ENCODE data around the gene CDC42EP4. TPM values are rescaled to one million over a fixed set of nuclear protein-coding genes. Genes with fewer than 3 reads are reported as not detected.

The CDC42EP4 gene
- total and polyA plus RNA-seq, 9 of the 15 experiments (the other 6 are each of a cell fraction or from before 2014, with no cell fraction given): 0.65 to 20.8 (median 12.3) TPM

DNA sequence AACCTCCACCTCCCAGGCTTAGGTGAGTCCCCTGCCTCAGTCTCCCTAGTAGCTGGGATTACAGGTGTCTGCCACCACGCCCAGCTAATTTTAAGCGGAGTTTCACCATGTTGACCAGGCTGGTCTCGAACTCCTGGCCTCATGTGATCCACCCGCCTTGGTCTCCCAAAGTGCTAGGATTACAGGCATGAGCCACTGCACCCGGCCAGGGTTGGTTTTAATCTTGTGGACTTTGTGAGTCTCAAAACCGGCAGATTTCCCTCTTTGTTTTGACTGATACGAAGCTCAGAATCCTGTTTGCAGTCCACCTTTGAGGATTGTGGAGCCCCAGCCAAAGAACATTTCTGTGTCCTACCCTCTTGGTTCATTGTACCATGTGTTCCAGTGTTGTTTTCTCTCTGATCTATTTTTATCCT, 33.7 kb downstream of the CDC42EP4 start:
- Histone ChIP-seq H3K27ac (ENCODE audit: extremely low read depth, low read depth, low read length) (no peak overlapping the region), H2AFZ (ENCODE audit: low read depth, low read length) (no peak overlapping the region), H3K27me3 (ENCODE audit: control insufficient read depth in 2 of 2, insufficient read depth in 2 of 2, low read length in 2 of 2) (peaks cover 5 to 6% of the 10 kb centered on the region in 2 experiments; a peak in 2 of 5 replicates), H3K79me2 (ENCODE audit: control insufficient read depth, insufficient read depth, low read length) (no peaks in the 10 kb centered on the region), H3K4me3 (no peak overlapping the region), H3K4me2 (ENCODE audit: insufficient read depth, low read length) (no peak overlapping the region), H3K36me3 (ENCODE audit: control insufficient read depth, insufficient read depth, low read length) (no peaks in the 10 kb centered on the region), H3K4me1 (replicated peaks in 1 of 2; ENCODE audit: control insufficient read depth in 2 of 2, insufficient read depth in 2 of 2, low read length in 2 of 2) (peaks cover 0 to 12% of the 10 kb centered on the region in 2 experiments; a peak in 3 of 5 replicates), H4K20me1 (replicated peaks; ENCODE audit: control insufficient read depth, insufficient read depth, low read length) (no peaks in the 10 kb centered on the region), H3K9me1 (ENCODE audit: control insufficient read depth, insufficient read depth, low read length) (no peaks in the 10 kb centered on the region), H3K9ac (ENCODE audit: insufficient read depth in 1 of 2, low read depth in 2 of 2, low read length in 2 of 2) (no peak overlapping the region; a peak in 1 of 4 replicates), H3K9me3 (replicated peaks; ENCODE audit: control insufficient read depth, insufficient read depth, low read depth, low read length) (no peaks in the 10 kb centered on the region)
- ChIA-PET CTCF (ENCODE audit: low intra/inter-chr PET ratio) (no interaction called here), POLR2A (interaction anchor here (0.7 to 1.2 kb wide), 3 partner anchors 20 to 219 kb away, joined by 3 to 5 read pairs (median 5); no protein-coding TSS in a partner anchor)
- intact Hi-C loops (cut with micrococcal nuclease) (no loop called here), in situ Hi-C loops (cut with MboI) (no loop called here)
- DNase-seq (ENCODE audit: extremely low read depth in 1 of 4, low spot score in 3 of 4) (no peak), FAIRE-seq (peak; percentile 23), ATAC-seq (no peak)
- BruUV-seq (replicated peaks): no TSS peak
- WGBS (ENCODE audit: insufficient coverage, low coverage, missing lambda C conversion rate): 29% methylated on average over 7 of the region's 7 CpGs
- TF ChIP-seq CUX1 (CRISPR knock-in tag; IDR thresholded peaks at IDR 0.05) (no peak), SRSF9 (IDR thresholded peaks at IDR 0.05; ENCODE audit: borderline replicate concordance, low read depth, low read length) (no peak), CBX3 (IDR thresholded peaks at IDR 0.05; ENCODE audit: borderline replicate concordance in 1 of 2, low read length in 2 of 2) (no peak), ZNF217 (CRISPR knock-in tag; IDR thresholded peaks at IDR 0.05) (no peak), KAT2B (IDR thresholded peaks at IDR 0.05; ENCODE audit: low read depth, low read length) (no peak), SMARCA5 (IDR thresholded peaks at IDR 0.05) (no peak), TAL1 (IDR thresholded peaks at IDR 0.05) (no peak), BCOR (IDR thresholded peaks at IDR 0.05) (no peak), MTA2 (IDR thresholded peaks at IDR 0.05; ENCODE audit: low read depth) (no peak), LEF1 (IDR thresholded peaks at IDR 0.05) (no peak), STAT5B (CRISPR knock-in tag; IDR thresholded peaks at IDR 0.05) (no peak), MAX (CRISPR knock-in tag; IDR thresholded peaks at IDR 0.05) (no peak), MAFG (tag; conservative IDR thresholded peaks at IDR 0.05) (no peak), DDX20 (tag; IDR thresholded peaks at IDR 0.05; ENCODE audit: low read depth) (no peak), OTX1 (CRISPR knock-in tag; IDR thresholded peaks at IDR 0.05) (no peak)
- TF ChIP-seq, protein P1, sequence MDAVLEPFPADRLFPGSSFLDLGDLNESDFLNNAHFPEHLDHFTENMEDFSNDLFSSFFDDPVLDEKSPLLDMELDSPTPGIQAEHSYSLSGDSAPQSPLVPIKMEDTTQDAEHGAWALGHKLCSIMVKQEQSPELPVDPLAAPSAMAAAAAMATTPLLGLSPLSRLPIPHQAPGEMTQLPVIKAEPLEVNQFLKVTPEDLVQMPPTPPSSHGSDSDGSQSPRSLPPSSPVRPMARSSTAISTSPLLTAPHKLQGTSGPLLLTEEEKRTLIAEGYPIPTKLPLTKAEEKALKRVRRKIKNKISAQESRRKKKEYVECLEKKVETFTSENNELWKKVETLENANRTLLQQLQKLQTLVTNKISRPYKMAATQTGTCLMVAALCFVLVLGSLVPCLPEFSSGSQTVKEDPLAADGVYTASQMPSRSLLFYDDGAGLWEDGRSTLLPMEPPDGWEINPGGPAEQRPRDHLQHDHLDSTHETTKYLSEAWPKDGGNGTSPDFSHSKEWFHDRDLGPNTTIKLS (IDR thresholded peaks at IDR 0.05; ENCODE audit: borderline replicate concordance, low read depth): no peak
- TF ChIP-seq, protein P2, sequence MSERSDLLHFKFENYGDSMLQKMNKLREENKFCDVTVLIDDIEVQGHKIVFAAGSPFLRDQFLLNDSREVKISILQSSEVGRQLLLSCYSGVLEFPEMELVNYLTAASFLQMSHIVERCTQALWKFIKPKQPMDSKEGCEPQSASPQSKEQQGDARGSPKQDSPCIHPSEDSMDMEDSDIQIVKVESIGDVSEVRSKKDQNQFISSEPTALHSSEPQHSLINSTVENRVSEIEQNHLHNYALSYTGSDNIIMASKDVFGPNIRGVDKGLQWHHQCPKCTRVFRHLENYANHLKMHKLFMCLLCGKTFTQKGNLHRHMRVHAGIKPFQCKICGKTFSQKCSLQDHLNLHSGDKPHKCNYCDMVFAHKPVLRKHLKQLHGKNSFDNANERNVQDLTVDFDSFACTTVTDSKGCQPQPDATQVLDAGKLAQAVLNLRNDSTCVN (CRISPR knock-in tag; IDR thresholded peaks at IDR 0.05): no peak
